Measurements from ENCODE around the gene CEP72.

CEP72 gene

GRCh38 chr5:617896-618295 lies 5.8 kb downstream of the CEP72 start:
- Histone ChIP-seq H3K27me3 (ENCODE audit: control insufficient read depth, low read length) (no peaks in the 10 kb centered on the region), H3K9me3 (ENCODE audit: control insufficient read depth, insufficient read depth, low read length) (peaks cover 21% of the 10 kb centered on the region), H3K4me3 (ENCODE audit: low read length) (no peak overlapping the region), H3K79me2 (ENCODE audit: control insufficient read depth, low read length) (peaks cover 56% of the 10 kb centered on the region), H3K4me1 (ENCODE audit: control insufficient read depth, low read length) (peaks cover 15% of the 10 kb centered on the region), H3K4me2 (ENCODE audit: low read length) (no peak overlapping the region), H3K9me2 (replicated peaks; ENCODE audit: control insufficient read depth, low read length) (no peaks in the 10 kb centered on the region), H4K20me1 (ENCODE audit: control insufficient read depth, insufficient read depth, low read depth, low read length) (0 out of 2 replicates have a peak, but pooled peaks cover 3% of the 10 kb centered on the region), H3K36me3 (ENCODE audit: control insufficient read depth, low read length) (peaks cover 90% of the 10 kb centered on the region), H3F3A (ENCODE audit: control insufficient read depth, insufficient read depth) (no peaks in the 10 kb centered on the region; the same call in 1 of the 2 replicates), H3K27ac (ENCODE audit: low read depth, low read length) (no peak overlapping the region)
- TF ChIP-seq CTCF (IDR thresholded peaks at IDR 0.05; ENCODE audit: low read depth, low read length, poor library complexity, severe bottlenecking), result no peak
- TF ChIP-seq EZH2phosphoT487 (IDR thresholded peaks at IDR 0.05; ENCODE audit: borderline replicate concordance, low read length), result no peak

GRCh38 chr5:618450-618849 lies 6.3 kb downstream of the CEP72 start:
- peaks cover 18% of the 10 kb centered on the region for H3K9me3 ChIP-seq (ENCODE audit: control insufficient read depth, insufficient read depth, low read length)
- no peak overlapping the region for H3K4me3 ChIP-seq (ENCODE audit: low read length)
- H4K20me1 ChIP-seq (ENCODE audit: control insufficient read depth, insufficient read depth, low read depth, low read length), result 0 out of 2 replicates have a peak, but pooled peaks cover 3% of the 10 kb centered on the region
- no peaks in the 10 kb centered on the region for H3K27me3 ChIP-seq (ENCODE audit: control insufficient read depth, low read length)
- H3F3A ChIP-seq (ENCODE audit: control insufficient read depth, insufficient read depth), result no peaks in the 10 kb centered on the region
- H3K9me2 ChIP-seq (replicated peaks; ENCODE audit: control insufficient read depth, low read length), result no peaks in the 10 kb centered on the region
- no peak for TF ChIP-seq EZH2phosphoT487 (IDR thresholded peaks at IDR 0.05; ENCODE audit: borderline replicate concordance, low read length)
- TF ChIP-seq CTCF (IDR thresholded peaks at IDR 0.05; ENCODE audit: low read depth, low read length, poor library complexity, severe bottlenecking), result no peak
- H3K4me1 ChIP-seq (ENCODE audit: control insufficient read depth, low read length), result peaks cover 10% of the 10 kb centered on the region
- H3K27ac ChIP-seq (ENCODE audit: low read depth, low read length), result no peak overlapping the region
- no peak overlapping the region for H3K4me2 ChIP-seq (ENCODE audit: low read length)
- H3K79me2 ChIP-seq (ENCODE audit: control insufficient read depth, low read length), result peaks cover 50% of the 10 kb centered on the region
- peaks cover 87% of the 10 kb centered on the region for H3K36me3 ChIP-seq (ENCODE audit: control insufficient read depth, low read length)

GRCh38 chr5:619444-619843 lies 7.3 kb downstream of the CEP72 start:
- Histone ChIP-seq H3K36me3 (ENCODE audit: control insufficient read depth, low read length) (peaks cover 87% of the 10 kb centered on the region), H3F3A (ENCODE audit: control insufficient read depth, insufficient read depth) (no peaks in the 10 kb centered on the region), H4K20me1 (ENCODE audit: control insufficient read depth, insufficient read depth, low read depth, low read length) (0 out of 2 replicates have a peak, but pooled peaks cover 3% of the 10 kb centered on the region)

More at GRCh38 chr5:619444-619843, 7.3 kb downstream of the CEP72 start:
- H3K79me2 ChIP-seq (ENCODE audit: control insufficient read depth, low read length), result peaks cover 41% of the 10 kb centered on the region
- TF ChIP-seq CTCF (IDR thresholded peaks at IDR 0.05; ENCODE audit: low read depth, low read length, poor library complexity, severe bottlenecking), result no peak
- no peak for TF ChIP-seq EZH2phosphoT487 (IDR thresholded peaks at IDR 0.05; ENCODE audit: borderline replicate concordance, low read length)
- H3K9me3 ChIP-seq (ENCODE audit: control insufficient read depth, insufficient read depth, low read length), result peaks cover 12% of the 10 kb centered on the region
- H3K9me2 ChIP-seq (replicated peaks; ENCODE audit: control insufficient read depth, low read length), result no peaks in the 10 kb centered on the region
- H3K4me3 ChIP-seq (ENCODE audit: low read length), result no peak overlapping the region
- H3K4me1 ChIP-seq (ENCODE audit: control insufficient read depth, low read length), result peaks cover 5% of the 10 kb centered on the region; the same call in 1 of the 2 replicates
- no peak overlapping the region for H3K4me2 ChIP-seq (ENCODE audit: low read length)
- H3K27ac ChIP-seq (ENCODE audit: low read depth, low read length), result no peak overlapping the region
- H3K27me3 ChIP-seq (ENCODE audit: control insufficient read depth, low read length), result no peaks in the 10 kb centered on the region
